ENCODE measurements around the gene GTSE1. TPM values are rescaled to one million over a fixed set of nuclear protein-coding genes. Genes with fewer than 3 reads are reported as not detected.

The GTSE1 gene
- total and polyA plus RNA-seq, 2 of the 13 experiments (the other 11 are each of a cell fraction or from before 2014, with no cell fraction given) = 10.7 to 13.5 TPM

DNA sequence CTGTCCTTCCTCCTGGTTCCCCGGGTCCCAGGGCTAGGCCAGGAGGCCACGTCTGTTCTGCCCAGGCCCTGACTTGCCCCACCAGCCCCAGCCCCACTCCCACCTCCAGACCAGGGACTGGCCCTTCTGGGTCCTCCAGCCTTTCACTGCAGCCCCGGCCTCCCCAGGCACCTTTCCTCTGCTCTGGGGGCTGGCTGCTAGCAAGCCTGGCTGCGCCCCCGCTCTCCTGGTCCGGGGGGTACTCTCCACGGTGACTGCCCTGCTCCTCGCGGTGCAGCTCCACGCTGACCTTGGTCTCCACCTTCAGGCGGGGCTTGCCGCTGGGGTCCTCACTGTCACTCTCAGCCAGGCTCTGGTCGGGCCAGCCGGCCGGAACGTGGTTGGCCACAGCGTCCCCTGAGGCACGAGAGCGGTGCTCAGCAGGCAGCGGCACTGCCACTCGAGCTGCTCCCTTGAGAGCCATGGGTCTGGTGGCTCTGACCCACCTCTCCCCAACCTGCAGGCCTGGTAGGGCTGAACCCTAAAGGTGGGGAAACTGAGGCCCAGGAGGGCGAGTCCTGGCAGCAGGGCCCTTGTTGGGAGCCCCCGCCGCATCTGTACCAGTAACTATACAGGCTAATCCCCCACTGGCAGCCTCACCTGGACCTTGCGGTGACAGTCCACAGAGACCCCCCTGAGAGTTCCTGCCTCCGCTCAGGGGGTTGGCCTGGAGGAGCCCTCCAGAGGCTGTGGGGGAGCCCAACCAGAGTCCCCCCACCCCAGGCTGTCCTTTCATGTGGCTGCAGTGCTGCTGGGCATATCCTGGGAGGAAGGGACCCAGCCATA, 67.9 kb downstream of the GTSE1 start (continued):
- TF ChIP-seq BRCA1 (CRISPR knock-in tag; IDR thresholded peaks at IDR 0.05) (no peak), CEBPB (IDR thresholded peaks at IDR 0.05; ENCODE audit: borderline replicate concordance, low read depth, low read length) (no peak), ZNF761 (CRISPR knock-in tag; conservative IDR thresholded peaks at IDR 0.05) (no peak), KLF13 (CRISPR knock-in tag; IDR thresholded peaks at IDR 0.05) (no peak), ZNF510 (CRISPR knock-in tag; IDR thresholded peaks at IDR 0.05; ENCODE audit: low read depth) (no peak), LCORL (IDR thresholded peaks at IDR 0.05) (no peak), LCORL (CRISPR knock-in tag; IDR thresholded peaks at IDR 0.05) (no peak), ISX (CRISPR knock-in tag; conservative IDR thresholded peaks at IDR 0.05) (no peak)
- TF ChIP-seq, protein P1, sequence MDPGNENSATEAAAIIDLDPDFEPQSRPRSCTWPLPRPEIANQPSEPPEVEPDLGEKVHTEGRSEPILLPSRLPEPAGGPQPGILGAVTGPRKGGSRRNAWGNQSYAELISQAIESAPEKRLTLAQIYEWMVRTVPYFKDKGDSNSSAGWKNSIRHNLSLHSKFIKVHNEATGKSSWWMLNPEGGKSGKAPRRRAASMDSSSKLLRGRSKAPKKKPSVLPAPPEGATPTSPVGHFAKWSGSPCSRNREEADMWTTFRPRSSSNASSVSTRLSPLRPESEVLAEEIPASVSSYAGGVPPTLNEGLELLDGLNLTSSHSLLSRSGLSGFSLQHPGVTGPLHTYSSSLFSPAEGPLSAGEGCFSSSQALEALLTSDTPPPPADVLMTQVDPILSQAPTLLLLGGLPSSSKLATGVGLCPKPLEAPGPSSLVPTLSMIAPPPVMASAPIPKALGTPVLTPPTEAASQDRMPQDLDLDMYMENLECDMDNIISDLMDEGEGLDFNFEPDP (CRISPR knock-in tag; conservative IDR thresholded peaks at IDR 0.05) = no peak

DNA sequence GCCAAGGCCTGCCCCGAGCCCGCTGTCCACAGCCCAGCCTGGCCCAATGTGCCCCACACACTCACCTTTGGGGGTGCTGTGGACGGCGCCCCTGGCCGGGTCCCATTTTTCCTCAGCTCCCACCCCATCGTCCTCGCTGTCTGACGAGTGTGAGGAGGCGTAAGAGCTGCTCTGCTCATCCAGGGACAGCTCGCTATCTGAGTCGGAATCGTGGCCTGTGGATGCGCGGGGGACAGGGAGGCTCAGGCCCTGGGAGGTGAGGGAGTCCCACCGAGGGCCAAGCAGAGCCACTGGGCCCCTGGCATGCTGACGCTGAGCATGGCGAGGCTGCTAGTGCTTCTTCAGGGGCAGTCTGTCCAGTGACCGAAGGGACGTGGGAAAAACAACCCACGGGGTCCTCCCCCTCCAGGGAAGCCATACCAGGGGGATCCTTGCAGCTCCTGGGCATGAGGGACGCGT, 68.5 kb downstream of the GTSE1 start:
- no peaks in the 10 kb centered on the region for H3K27me3 ChIP-seq (ENCODE audit: control insufficient read depth in 1 of 2, insufficient read depth in 2 of 2, low read length in 2 of 2)
- in situ Hi-C loops (cut with HindIII; ENCODE audit: extremely low pct_ligation_motif_present, low pct_unique_long_range_greater_than_20kb) = loop anchor here (5.0 kb wide), 2 partner anchors 77 to 172 kb away; partner anchors contain the start of gene CELSR1
- no peak for TF ChIP-seq YY1 (IDR thresholded peaks at IDR 0.05; ENCODE audit: insufficient read depth, insufficient replicate concordance, low read depth, low read length)
- TF ChIP-seq, protein P2, sequence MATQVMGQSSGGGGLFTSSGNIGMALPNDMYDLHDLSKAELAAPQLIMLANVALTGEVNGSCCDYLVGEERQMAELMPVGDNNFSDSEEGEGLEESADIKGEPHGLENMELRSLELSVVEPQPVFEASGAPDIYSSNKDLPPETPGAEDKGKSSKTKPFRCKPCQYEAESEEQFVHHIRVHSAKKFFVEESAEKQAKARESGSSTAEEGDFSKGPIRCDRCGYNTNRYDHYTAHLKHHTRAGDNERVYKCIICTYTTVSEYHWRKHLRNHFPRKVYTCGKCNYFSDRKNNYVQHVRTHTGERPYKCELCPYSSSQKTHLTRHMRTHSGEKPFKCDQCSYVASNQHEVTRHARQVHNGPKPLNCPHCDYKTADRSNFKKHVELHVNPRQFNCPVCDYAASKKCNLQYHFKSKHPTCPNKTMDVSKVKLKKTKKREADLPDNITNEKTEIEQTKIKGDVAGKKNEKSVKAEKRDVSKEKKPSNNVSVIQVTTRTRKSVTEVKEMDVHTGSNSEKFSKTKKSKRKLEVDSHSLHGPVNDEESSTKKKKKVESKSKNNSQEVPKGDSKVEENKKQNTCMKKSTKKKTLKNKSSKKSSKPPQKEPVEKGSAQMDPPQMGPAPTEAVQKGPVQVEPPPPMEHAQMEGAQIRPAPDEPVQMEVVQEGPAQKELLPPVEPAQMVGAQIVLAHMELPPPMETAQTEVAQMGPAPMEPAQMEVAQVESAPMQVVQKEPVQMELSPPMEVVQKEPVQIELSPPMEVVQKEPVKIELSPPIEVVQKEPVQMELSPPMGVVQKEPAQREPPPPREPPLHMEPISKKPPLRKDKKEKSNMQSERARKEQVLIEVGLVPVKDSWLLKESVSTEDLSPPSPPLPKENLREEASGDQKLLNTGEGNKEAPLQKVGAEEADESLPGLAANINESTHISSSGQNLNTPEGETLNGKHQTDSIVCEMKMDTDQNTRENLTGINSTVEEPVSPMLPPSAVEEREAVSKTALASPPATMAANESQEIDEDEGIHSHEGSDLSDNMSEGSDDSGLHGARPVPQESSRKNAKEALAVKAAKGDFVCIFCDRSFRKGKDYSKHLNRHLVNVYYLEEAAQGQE (IDR thresholded peaks at IDR 0.05; ENCODE audit: borderline replicate concordance in 1 of 2, low read depth in 1 of 2, low read length in 2 of 2) = no peak
- no peak for TF ChIP-seq ZNF274 (CRISPR knock-in tag; IDR thresholded peaks at IDR 0.05)
- TF ChIP-seq ZSCAN31 (CRISPR knock-in tag; IDR thresholded peaks at IDR 0.05; ENCODE audit: low read depth) = no peak
- TF ChIP-seq, protein P3, sequence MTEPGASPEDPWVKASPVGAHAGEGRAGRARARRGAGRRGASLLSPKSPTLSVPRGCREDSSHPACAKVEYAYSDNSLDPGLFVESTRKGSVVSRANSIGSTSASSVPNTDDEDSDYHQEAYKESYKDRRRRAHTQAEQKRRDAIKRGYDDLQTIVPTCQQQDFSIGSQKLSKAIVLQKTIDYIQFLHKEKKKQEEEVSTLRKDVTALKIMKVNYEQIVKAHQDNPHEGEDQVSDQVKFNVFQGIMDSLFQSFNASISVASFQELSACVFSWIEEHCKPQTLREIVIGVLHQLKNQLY (CRISPR knock-in tag; IDR thresholded peaks at IDR 0.05) = no peak
- no peak for TF ChIP-seq TSC22D2 (CRISPR knock-in tag; IDR thresholded peaks at IDR 0.05; ENCODE audit: borderline replicate concordance)
- TF ChIP-seq KMT2A (CRISPR knock-in tag; IDR thresholded peaks at IDR 0.05) = no peak
- no peak for TF ChIP-seq ZNF660 (CRISPR knock-in tag; IDR thresholded peaks at IDR 0.05; ENCODE audit: borderline replicate concordance, low read depth)
- no peak for TF ChIP-seq KDM5B (CRISPR knock-in tag; IDR thresholded peaks at IDR 0.05; ENCODE audit: borderline replicate concordance)

More for the DNA sequence above, 68.5 kb downstream of the GTSE1 start:
- CTCF ChIA-PET (ENCODE audit: low intra/inter-chr PET ratio, low total read pairs) = no interaction called here
- H3K4me3 ChIP-seq (replicated peaks in 1 of 3; ENCODE audit: insufficient read depth in 1 of 3, low read depth in 2 of 3, low read length in 3 of 3) = no peak overlapping the region
- no peaks in the 10 kb centered on the region for H3K36me3 ChIP-seq (replicated peaks in 1 of 2; ENCODE audit: control insufficient read depth in 1 of 2, insufficient read depth in 2 of 2, low read length in 2 of 2)
- H3K27ac ChIP-seq (ENCODE audit: extremely low read length, insufficient read depth, low read length) = no peak overlapping the region
- H3K9ac ChIP-seq (ENCODE audit: insufficient read depth, low read depth, low read length) = no peak overlapping the region
- DNase-seq (ENCODE audit: low spot score) (no peak), FAIRE-seq (no peak), ATAC-seq (no peak)
- H3K9me3 ChIP-seq (ENCODE audit: low read length) = no peaks in the 10 kb centered on the region
- H3K79me2 ChIP-seq (ENCODE audit: insufficient read depth, low read length) = no peaks in the 10 kb centered on the region
- no TSS peak for BruUV-seq (replicated peaks)
- H3K4me2 ChIP-seq (ENCODE audit: low read depth, low read length) = no peak overlapping the region
- POLR2A ChIA-PET = no interaction called here
- no peaks in the 10 kb centered on the region for H4K20me1 ChIP-seq (ENCODE audit: insufficient read depth, low read length)
- peaks cover 39% of the 10 kb centered on the region for H3K4me1 ChIP-seq (ENCODE audit: insufficient read depth, low read length)
- intact Hi-C loops (cut with micrococcal nuclease; ENCODE audit: unreplicated experiment) = no loop called here
- WGBS (ENCODE audit: low lambda C conversion rate) = 95% methylated on average over 19 of the region's 22 CpGs
- H2AFZ ChIP-seq (ENCODE audit: low read length) = no peak overlapping the region

All from HepG2 (cell line).